Measurements from ENCODE around the gene CDKN1C. TPM values are rescaled to one million over a fixed set of nuclear protein-coding genes. Genes with fewer than 3 reads are reported as not detected.

The CDKN1C gene
- total RNA-seq, 1 experiment from 2014 or later: 15.4 TPM

DNA sequence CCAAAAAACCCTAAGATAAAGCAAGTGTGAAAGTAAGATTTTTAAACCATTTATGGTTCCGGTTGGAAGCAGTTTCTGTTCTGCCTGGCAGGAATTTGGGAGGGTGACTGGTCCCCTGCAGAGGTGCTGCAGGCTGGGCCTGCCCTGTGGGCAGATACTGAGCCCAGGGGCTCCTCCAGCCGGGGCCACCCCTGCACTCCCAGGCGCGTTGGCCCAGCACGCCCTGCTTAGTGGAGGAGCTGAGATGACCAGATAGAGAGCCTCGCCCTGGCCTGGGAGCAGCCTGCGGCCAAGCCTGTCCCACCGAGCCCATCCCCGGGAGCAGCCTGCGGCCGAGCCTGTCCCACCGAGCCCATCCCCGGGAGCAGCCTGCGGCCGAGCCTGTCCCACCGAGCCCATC lies 35.7 kb upstream of the CDKN1C start:
- H3K9me3 Mint-ChIP-seq: no peaks in the 10 kb centered on the region; a peak in 1 of 5 replicates
- no peak overlapping the region for H3K4me3 Mint-ChIP-seq
- H4K91ac ChIP-seq (ENCODE audit: insufficient read length, low read depth, low read length): no peak overlapping the region
- H3K9me3 ChIP-seq (ENCODE audit: control insufficient read depth, low read depth, low read length): no peaks in the 10 kb centered on the region
- H3K14ac ChIP-seq (ENCODE audit: insufficient read depth, low read length): no peak overlapping the region
- H3K36me3 Mint-ChIP-seq (ENCODE audit: insufficient read depth in 1 of 3, low read depth in 3 of 3): no peaks in the 10 kb centered on the region; a peak in 1 of 7 replicates
- H3K4me1 ChIP-seq (ENCODE audit: insufficient read depth, low read length): no peaks in the 10 kb centered on the region
- WGBS (ENCODE audit: extremely low coverage, insufficient read length, low lambda C conversion rate): no CpG with 5 or more reads among the region's 16 CpGs
- no peak overlapping the region for H4K5ac ChIP-seq (ENCODE audit: insufficient read length, low read depth, low read length)
- no peak overlapping the region for H2BK12ac ChIP-seq (ENCODE audit: insufficient read length, low read depth, low read length)
- TF ChIP-seq CTCF (conservative IDR thresholded peaks at IDR 0.05): no peak
- H3K9ac ChIP-seq (ENCODE audit: extremely low read depth, insufficient read length, low read length): no peak overlapping the region
- H3K27me3 Mint-ChIP-seq (ENCODE audit: low read depth): peaks cover under 1% of the 10 kb centered on the region
- no peak overlapping the region for H3K27ac Mint-ChIP-seq
- no peak overlapping the region for H4K8ac ChIP-seq (replicated peaks; ENCODE audit: insufficient read length, low read depth, low read length)
- H2AK5ac ChIP-seq (ENCODE audit: insufficient read length, low read length): no peak overlapping the region
- H3K79me2 ChIP-seq (ENCODE audit: insufficient read depth, low read length): no peaks in the 10 kb centered on the region
- no peaks in the 10 kb centered on the region for H3K4me1 Mint-ChIP-seq
- H3K4ac ChIP-seq (ENCODE audit: low read depth, low read length): no peak overlapping the region
- H3K79me1 ChIP-seq (ENCODE audit: insufficient read depth, low read depth, low read length, poor library complexity, severe bottlenecking): no peaks in the 10 kb centered on the region
- H3K18ac ChIP-seq (ENCODE audit: insufficient read length, low read depth, low read length): no peak overlapping the region
- H3T11ph ChIP-seq (ENCODE audit: low read length): no peak overlapping the region
- DNase-seq: no peak
- H3K27me3 ChIP-seq (ENCODE audit: insufficient read depth, low read length): no peaks in the 10 kb centered on the region
- no peak overlapping the region for H3K27ac ChIP-seq (ENCODE audit: insufficient read length, low read depth, low read length)
- no peak overlapping the region for H3K23ac ChIP-seq (ENCODE audit: insufficient read length, low read depth, low read length)
- no peak overlapping the region for H2BK5ac ChIP-seq (ENCODE audit: insufficient read length, low read length)
- no peak overlapping the region for H2BK120ac ChIP-seq (ENCODE audit: low read depth, low read length, poor library complexity, severe bottlenecking)
- H2AFZ ChIP-seq (ENCODE audit: low read length): no peak overlapping the region
- H2BK15ac ChIP-seq (ENCODE audit: low read depth, low read length): no peak overlapping the region
- no peak overlapping the region for H2BK20ac ChIP-seq (ENCODE audit: low read depth, low read length, poor library complexity, severe bottlenecking)
- H3K4me2 ChIP-seq (ENCODE audit: insufficient read depth, insufficient read length, low read length): no peak overlapping the region
- no peaks in the 10 kb centered on the region for H3K23me2 ChIP-seq (ENCODE audit: insufficient read length, low read depth, low read length, poor library complexity, severe bottlenecking)
- H4K20me1 ChIP-seq (ENCODE audit: control insufficient read depth, insufficient read depth, insufficient read length): no peaks in the 10 kb centered on the region
- no peak overlapping the region for H3K56ac ChIP-seq (ENCODE audit: insufficient read length, low read depth, low read length)
